AG09309 (cell line): ENCODE results near the gene RBMS1.

Experiments
- DNase-seq: peaks from one replicate; pipeline ENCODE4 v3.0.0-alpha.2; 2010; ENCODE audit warnings: low read depth
- H3K4me3 ChIP-seq: 2 replicates; pipeline ENCODE4 v1.5.1; 2011; ENCODE audit warnings: mild to moderate bottlenecking, low read depth, low read length, moderate library complexity; ENCODE audit not compliant: control insufficient read depth
- CTCF ChIP-seq: IDR thresholded peaks from 2 replicates; pipeline ENCODE4 v1.5.1; 2011; ENCODE audit warnings: mild to moderate bottlenecking, low read depth, low read length, inconsistent platforms; ENCODE audit not compliant: insufficient read depth, control insufficient read depth; ENCODE audit errors: missing control alignments

Gene RBMS1

GRCh38 chr2:160353166-160353565 is 140.4 kb downstream of the RBMS1 start:
- TF ChIP-seq CTCF = no peak
- no peak for DNase-seq
- no peak overlapping the region for H3K4me3 ChIP-seq

- no peak for TF ChIP-seq CTCF
- no peak overlapping the region for H3K4me3 ChIP-seq
- DNase-seq = no peak
These were observed 141.1 kb downstream of the RBMS1 start for GRCh38 chr2:160352500-160352899.

- no peak for TF ChIP-seq CTCF
- no peak for DNase-seq
- H3K4me3 ChIP-seq = no peak overlapping the region
These were observed 141.7 kb downstream of the RBMS1 start for GRCh38 chr2:160351956-160352355.

- DNase-seq = no peak
- no peak for TF ChIP-seq CTCF
These were observed 144.3 kb downstream of the RBMS1 start for GRCh38 chr2:160349306-160349705.

GRCh38 chr2:160347269-160347863 is 146.2 kb downstream of the RBMS1 start:
- DNase-seq = no peak
- no peak for TF ChIP-seq CTCF

More at GRCh38 chr2:160349306-160349705, 144.3 kb downstream of the RBMS1 start:
- no peak overlapping the region for H3K4me3 ChIP-seq

GRCh38 chr2:160345071-160345764 is 148.4 kb downstream of the RBMS1 start:
- no peak for TF ChIP-seq CTCF
- DNase-seq = no peak
- no peak overlapping the region for H3K4me3 ChIP-seq

More at GRCh38 chr2:160347269-160347863, 146.2 kb downstream of the RBMS1 start:
- H3K4me3 ChIP-seq = no peak overlapping the region
